H1 (cell line): Measurements from ENCODE around the gene CNDP1. TPM values are rescaled to one million over a fixed set of nuclear protein-coding genes. Genes with fewer than 3 reads are reported as not detected.
A peak's percentile ranks its signal among the peaks of the same experiment; 100 is the strongest.

Experiments
- CTCF ChIA-PET: fragments of 300-600 bp; sonication (Branson Sonifier 250); formaldehyde crosslinking; loops from one replicate; lab custom pipeline; 2021; ENCODE audit not compliant: partially characterized antibody; lab: Charles Lee
- POLR2A ChIA-PET: fragments of 300-600 bp; sonication (Branson Sonifier 250); formaldehyde crosslinking; loops from one replicate; lab custom pipeline; 2021; ENCODE audit warnings: inconsistent platforms; ENCODE audit not compliant: partially characterized antibody; lab: Charles Lee
- DNase-seq, 2 experiments: peaks; one replicate each; pipeline versions ENCODE4 v3.0.0 to v3.0.0-alpha.2; 2010 to 2022; ENCODE audit warnings: low spot score in 2 of 2, low read depth in 1 of 2, mixed read lengths in 1 of 2
- FAIRE-seq: peaks from 2 replicates; lab custom pipeline; 2011; peaks lifted over from hg19 to GRCh38; lab: Jason Lieb, UNC
- H2AFZ ChIP-seq: 2 replicates; pipeline ENCODE4 v1.8.1; 2012; ENCODE audit warnings: low read length, inconsistent platforms
- H2AK5ac ChIP-seq: 2 replicates; pipeline ENCODE4 v1.6.1; 2013; ENCODE audit warnings: low read depth, low read length
- H2BK120ac ChIP-seq: replicated peaks from 2 replicates; pipeline ENCODE3; 2013; ENCODE audit warnings: low read depth, low read length, inconsistent platforms
- H2BK12ac ChIP-seq: 2 replicates; pipeline ENCODE4 v1.6.1; 2013; ENCODE audit warnings: low read depth, low read length
- H2BK15ac ChIP-seq: 2 replicates; pipeline ENCODE4 v1.6.1; 2013; ENCODE audit warnings: low read length
- H2BK20ac ChIP-seq: 2 replicates; pipeline ENCODE4 v1.6.1; 2013; ENCODE audit warnings: low read length
- H2BK5ac ChIP-seq: 2 replicates; pipeline ENCODE4 v1.6.1; 2013; ENCODE audit warnings: low read depth, low read length
- H3K14ac ChIP-seq: 2 replicates; pipeline ENCODE4 v1.6.1; 2013; ENCODE audit warnings: inconsistent platforms; ENCODE audit not compliant: insufficient read length
- H3K18ac ChIP-seq: 2 replicates; pipeline ENCODE4 v1.6.1; 2013; ENCODE audit warnings: low read length; ENCODE audit errors: extremely low read depth
- H3K23ac ChIP-seq: 2 replicates; pipeline ENCODE4 v1.6.1; 2013; ENCODE audit warnings: inconsistent platforms; ENCODE audit not compliant: insufficient read length
- H3K23me2 ChIP-seq: 2 replicates; pipeline ENCODE4 v1.6.1; 2013; ENCODE audit warnings: low read depth, low read length
- H3K27ac ChIP-seq: 2 replicates; pipeline ENCODE4 v1.6.1; 2011; ENCODE audit warnings: low read depth, low read length, inconsistent platforms
- H3K27me3 ChIP-seq, 4 experiments: replicated peaks in 1 of 4; 1 replicate in 1 of 4; 2 replicates in 3 of 4; pipeline versions ENCODE4 v1.6.1 to v1.8.1; 2011 to 2013; ENCODE audit warnings: low read length in 3 of 4, mild to moderate bottlenecking in 3 of 4, inconsistent platforms in 2 of 4, mixed read lengths in 2 of 4, moderate library complexity in 1 of 4; ENCODE audit not compliant: control insufficient read depth in 3 of 4, insufficient read depth in 3 of 4; ENCODE audit errors: extremely low read depth in 1 of 4
- H3K36me3 ChIP-seq, 4 experiments: 2 replicates each; pipeline versions ENCODE4 v1.6.1 to v1.8.1; 2011 to 2013; ENCODE audit warnings: mild to moderate bottlenecking in 4 of 4, low read length in 3 of 4, moderate library complexity in 2 of 4, control low read depth in 1 of 4, inconsistent platforms in 1 of 4; ENCODE audit not compliant: insufficient read depth in 4 of 4, control insufficient read depth in 2 of 4
- H3K4ac ChIP-seq: replicated peaks from 2 replicates; pipeline ENCODE3; 2013; ENCODE audit warnings: low read length, low read depth, mixed read lengths, inconsistent platforms; ENCODE audit not compliant: insufficient read length
- H3K4me1 ChIP-seq, 4 experiments: replicated peaks in 1 of 4; 1 replicate in 1 of 4; 2 replicates in 3 of 4; pipeline versions ENCODE4 v1.6.1 to v1.8.1; 2011 to 2013; ENCODE audit warnings: low read length in 3 of 4, inconsistent platforms in 2 of 4, mixed read lengths in 1 of 4; ENCODE audit not compliant: insufficient read depth in 4 of 4, control insufficient read depth in 3 of 4
- H3K4me2 ChIP-seq, 2 experiments: 2 replicates each; pipeline versions ENCODE4 v1.6.1 to v1.8.1; 2011 to 2013; ENCODE audit warnings: low read depth in 2 of 2, low read length in 2 of 2, control low read depth in 1 of 2, inconsistent platforms in 1 of 2, mild to moderate bottlenecking in 1 of 2; ENCODE audit not compliant: insufficient read depth in 1 of 2
- H3K4me3 ChIP-seq, 4 experiments: fragments of 200-600, 300-600 bp in 1 of 4; sonication (generic), shearing (Covaris generic), sonication (Bioruptor Twin) in 1 of 4; 2 replicates each; pipeline versions ENCODE4 v1.5.1 to v1.8.1; 2011 to 2016; ENCODE audit warnings: low read length in 4 of 4, low read depth in 3 of 4, control low read depth in 2 of 4, inconsistent platforms in 2 of 4, mild to moderate bottlenecking in 2 of 4, mixed read lengths in 1 of 4, moderate library complexity in 1 of 4; ENCODE audit not compliant: insufficient read depth in 2 of 4; ENCODE audit errors: extremely low read depth in 1 of 4
- H3K56ac ChIP-seq: replicated peaks from 2 replicates; pipeline ENCODE3; 2013; ENCODE audit warnings: low read depth, mild to moderate bottlenecking, mixed read lengths, low read length, inconsistent platforms; ENCODE audit not compliant: insufficient read length
- H3K79me1 ChIP-seq: 2 replicates; pipeline ENCODE4 v1.6.1; 2013; ENCODE audit warnings: low read depth, low read length, control low read depth
- H3K79me2 ChIP-seq, 2 experiments: 2 replicates each; pipeline versions ENCODE4 v1.6.1 to v1.8.1; 2012 to 2013; ENCODE audit warnings: low read length in 2 of 2, mild to moderate bottlenecking in 2 of 2, inconsistent platforms in 1 of 2; ENCODE audit not compliant: insufficient read depth in 2 of 2, control insufficient read depth in 1 of 2
- H3K9ac ChIP-seq, 4 experiments: replicated peaks in 1 of 4; 1 replicate in 1 of 4; 2 replicates in 3 of 4; pipeline versions ENCODE4 v1.6.1 to v1.8.1; 2011 to 2013; ENCODE audit warnings: low read depth in 3 of 4, low read length in 3 of 4, control low read depth in 2 of 4, mild to moderate bottlenecking in 2 of 4, moderate library complexity in 2 of 4, inconsistent platforms in 1 of 4; ENCODE audit errors: extremely low read depth in 1 of 4
- H3K9me3 ChIP-seq, 2 experiments: 2 replicates each; pipeline versions ENCODE4 v1.6.1 to v1.8.1; 2012 to 2013; ENCODE audit warnings: mild to moderate bottlenecking in 2 of 2, moderate library complexity in 2 of 2, control low read depth in 1 of 2, inconsistent platforms in 1 of 2, low read depth in 1 of 2, low read length in 1 of 2, mixed read lengths in 1 of 2; ENCODE audit not compliant: insufficient read depth in 2 of 2
- H4K20me1 ChIP-seq, 2 experiments: replicated peaks in 1 of 2; 2 replicates each; pipeline versions ENCODE3 to v1.8.1; 2011 to 2013; ENCODE audit warnings: inconsistent platforms in 2 of 2, low read length in 2 of 2, mild to moderate bottlenecking in 1 of 2; ENCODE audit not compliant: insufficient read depth in 2 of 2, control insufficient read depth in 1 of 2
- H4K5ac ChIP-seq: 2 replicates; pipeline ENCODE4 v1.6.1; 2013; ENCODE audit warnings: low read length, low read depth, mixed read lengths, inconsistent platforms; ENCODE audit not compliant: insufficient read length
- H4K8ac ChIP-seq: 2 replicates; pipeline ENCODE4 v1.8.0; 2013; ENCODE audit warnings: mild to moderate bottlenecking, moderate library complexity, low read length, inconsistent platforms; ENCODE audit not compliant: insufficient read depth; ENCODE audit errors: extremely low read depth
- H4K91ac ChIP-seq: replicated peaks from 2 replicates; pipeline ENCODE3; 2013; ENCODE audit warnings: low read length, mixed read lengths, inconsistent platforms; ENCODE audit not compliant: insufficient read length
- CBX5 ChIP-seq: fragments of 300-800, 300-1000 bp; sonication (generic); IDR thresholded peaks from 2 replicates; pipeline ENCODE4 v1.7.1; 2016; ENCODE audit warnings: antibody characterized with exemption, low read length, low read depth
- EGR1 ChIP-seq: IDR thresholded peaks from 2 replicates; pipeline ENCODE4 v1.6.1; 2011; ENCODE audit warnings: low read depth, low read length, borderline replicate concordance
- EP300 ChIP-seq, 2 experiments: IDR thresholded peaks; 1 replicate in 1 of 2; 2 replicates in 1 of 2; pipeline ENCODE4 v1.6.1; 2011 to 2012; ENCODE audit warnings: low read depth in 2 of 2, low read length in 2 of 2, mild to moderate bottlenecking in 2 of 2, borderline replicate concordance in 1 of 2, inconsistent platforms in 1 of 2, moderate library complexity in 1 of 2
- KDM4A ChIP-seq: IDR thresholded peaks from one replicate; pipeline ENCODE4 v1.7.1; 2012; ENCODE audit warnings: low read depth, mild to moderate bottlenecking, moderate library complexity, low read length, inconsistent platforms; ENCODE audit not compliant: severe bottlenecking
- RNF2 ChIP-seq: fragments of 200-900, 300-1000 bp; sonication (generic); IDR thresholded peaks from 2 replicates; pipeline ENCODE4 v1.7.1; 2016; ENCODE audit warnings: borderline replicate concordance, low read depth, mild to moderate bottlenecking, antibody characterized with exemption, low read length; ENCODE audit not compliant: poor library complexity, severe bottlenecking; ENCODE audit errors: missing control alignments
- SAP30 ChIP-seq: fragments of 300-600 bp; sonication (generic); IDR thresholded peaks from 2 replicates; pipeline ENCODE4 v1.7.1; 2012; ENCODE audit warnings: low read length, moderate library complexity, mild to moderate bottlenecking, inconsistent platforms; ENCODE audit not compliant: insufficient read depth, insufficient replicate concordance
- SP1 ChIP-seq: IDR thresholded peaks from 2 replicates; pipeline ENCODE4 v1.6.1; 2011; ENCODE audit warnings: low read depth, low read length
- SP4 ChIP-seq: IDR thresholded peaks from 2 replicates; pipeline ENCODE4 v1.6.1; 2012; ENCODE audit warnings: low read length, inconsistent platforms
- TBP ChIP-seq: IDR thresholded peaks from 2 replicates; pipeline ENCODE4 v1.6.1; 2011; ENCODE audit warnings: low read depth, low read length, improper control_type of control experiment
- WGBS, 2 experiments: shearing (Covaris generic) in 1 of 2; methylation state at CpG; one replicate each; pipeline versions ENCODE4 v1.1.6 to v1.1.7; 2013 to 2015; ENCODE audit warnings: low lambda C conversion rate in 2 of 2, mixed read lengths in 2 of 2, inconsistent platforms in 1 of 2, low coverage in 1 of 2, missing lambda C conversion rate in 1 of 2; ENCODE audit not compliant: insufficient replicate concordance in 2 of 2, insufficient coverage in 1 of 2, insufficient read length in 1 of 2; ENCODE audit errors: extremely low coverage in 1 of 2, missing lambda C conversion rate in 1 of 2; 5-methylcytosine and 5-hydroxymethylcytosine counted together
- polyA plus RNA-seq, 7 experiments: library from polyadenylated mRNA; depleted of rRNA in 3 of 7; stranded (reverse) in 5 of 7; unstranded in 2 of 7; fragments of >200 nt in 5 of 7; fragments of 200-250 nt in 2 of 7; gene quantifications; 1 replicate in 5 of 7; 2 replicates in 1 of 7; 4 replicates in 1 of 7; pipeline versions ENCODE4 v1.2.1 to v1.2.3, GENCODE V29; 2011 to 2013; ENCODE audit warnings: missing spikeins in 2 of 7, mixed read lengths in 2 of 7
- total RNA-seq: library from RNA; stranded (reverse); fragmentation: NEBNext Ultra II Directional; extraction: Animal tissue kit (Norgen Biotek cat#: 25700); gene quantifications from 2 replicates; pipeline ENCODE4 v1.2.1, GENCODE V29; 2021
- TF ChIP-seq, protein P1 (sequence below): IDR thresholded peaks from 2 replicates; pipeline ENCODE4 v1.6.1; 2012; ENCODE audit warnings: inconsistent platforms

The CNDP1 gene
- total and polyA plus RNA-seq, 2 of the 8 experiments (the other 6 are each of a cell fraction or from before 2014, with no cell fraction given) = 0.09 TPM; not detected in 1

DNA sequence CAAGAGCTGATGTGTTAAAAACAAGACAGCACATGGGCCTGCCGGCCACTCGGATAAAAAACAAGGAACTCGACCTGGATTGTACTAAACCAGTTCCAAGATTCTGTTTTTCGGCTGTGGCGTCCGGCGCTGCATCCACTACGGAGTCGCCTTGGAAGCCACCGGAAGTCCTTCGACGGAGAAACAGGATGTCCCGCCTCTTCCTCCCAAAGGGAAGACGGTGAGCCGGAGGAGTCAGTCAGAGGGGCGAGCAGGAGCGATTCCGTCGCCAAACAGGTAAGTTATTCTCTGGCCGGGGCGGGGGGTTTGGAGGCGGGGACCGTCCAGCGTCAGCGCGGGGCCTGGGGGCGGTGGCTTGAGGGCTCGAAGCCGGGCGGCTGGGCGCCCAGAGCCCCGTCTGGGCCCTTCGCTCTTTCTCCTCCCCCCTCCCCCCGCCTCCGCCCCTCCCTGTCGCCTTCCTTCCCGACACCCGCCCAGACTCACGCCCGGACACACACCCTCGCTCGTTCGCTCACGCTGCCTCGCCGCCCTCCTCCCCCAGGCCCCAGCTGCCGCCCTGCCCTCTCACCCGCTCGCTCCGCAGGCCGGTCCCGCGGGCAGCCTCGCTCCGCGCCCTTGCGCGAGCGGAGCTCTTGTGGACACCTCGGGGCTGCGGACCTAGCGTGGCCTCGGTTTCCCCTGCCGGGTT lies 63.5 kb downstream of the CNDP1 start, which contains the start of gene ZNF407:
Gene ZNF407 (plus strand): TSS at position 209 of the 688 bp plus-strand sequence. CDS start 33,150 bp downstream, outside the sequence.
- FAIRE-seq (peak; percentile 13), DNase-seq (peak; percentile 87 to 89)
- peak within 1 kb of the TSS; percentile 93 for H3K18ac ChIP-seq
- ChIA-PET CTCF (interaction anchor here (1.4 kb wide), 1 partner anchor 18 kb away, joined by 4 read pairs; no protein-coding TSS in a partner anchor), POLR2A (interaction anchor here (0.5 kb wide), 1 partner anchor 60 kb away, joined by 3 read pairs; no protein-coding TSS in a partner anchor)
- H4K91ac ChIP-seq = no peak within 1 kb of the TSS
- no peak within 1 kb of the TSS for H3K23ac ChIP-seq
- H3K27me3 ChIP-seq = no peaks in the 10 kb centered on the region
- H2AK5ac ChIP-seq = no peak within 1 kb of the TSS
- no peak within 1 kb of the TSS for H2BK12ac ChIP-seq
- H4K8ac ChIP-seq = peak within 1 kb of the TSS; percentile 72
- H3K56ac ChIP-seq = peak within 1 kb of the TSS; percentile 70
- peak within 1 kb of the TSS; percentile 79 to 95 (median 86) for H3K9ac ChIP-seq
- H3K27ac ChIP-seq = peak within 1 kb of the TSS; percentile 79
- peak within 1 kb of the TSS; percentile 82; the same call in 1 of the 2 replicates for H2BK5ac ChIP-seq
- peaks cover 0 to 5% (median 1%) of the 10 kb centered on the region in 4 experiments; a peak in 3 of 8 replicates for H3K36me3 ChIP-seq
- peaks cover 12% of the 10 kb centered on the region for H3K23me2 ChIP-seq
- no peak within 1 kb of the TSS for H2BK15ac ChIP-seq
- 2% methylated on average over 17 of the region's 64 CpGs; no CpG with 5 or more reads in 1 of the 2 experiments for WGBS, 2 experiments
- peak within 1 kb of the TSS; percentile 97 for H2BK120ac ChIP-seq
- H3K79me2 ChIP-seq = peaks cover 8 to 43% of the 10 kb centered on the region in 2 experiments; a peak in 3 of 4 replicates
- peaks cover 0 to 4% (median 2%) of the 10 kb centered on the region in 4 experiments; a peak in 4 of 7 replicates for H3K4me1 ChIP-seq
- H3K14ac ChIP-seq = no peak within 1 kb of the TSS
- H3K9me3 ChIP-seq = no peaks in the 10 kb centered on the region
- no peak within 1 kb of the TSS for H2BK20ac ChIP-seq
- H3K79me1 ChIP-seq = peaks cover 6% of the 10 kb centered on the region
- no peak within 1 kb of the TSS for H3K4ac ChIP-seq
- H2AFZ ChIP-seq = peak within 1 kb of the TSS; percentile 73; the same call in 1 of the 2 replicates
- peaks cover 0 to 4% of the 10 kb centered on the region in 2 experiments for H4K20me1 ChIP-seq
- H3K4me3 ChIP-seq = peak within 1 kb of the TSS; percentile 94 to 97 (median 96)
- peak within 1 kb of the TSS; percentile 87 to 98 for H3K4me2 ChIP-seq
- H4K5ac ChIP-seq = peak within 1 kb of the TSS; percentile 94
- TF ChIP-seq EP300 (IDR thresholded peaks at IDR 0.05; ENCODE audit: borderline replicate concordance in 1 of 2, low read depth in 2 of 2, low read length in 2 of 2) = no peak
- no peak for TF ChIP-seq SP1
- 0 out of 2 replicates have a peak, but pooled peaks have one; percentile 25 for TF ChIP-seq EGR1
- peak; percentile 11 for TF ChIP-seq SAP30
- TF ChIP-seq CBX5 = no peak
- TF ChIP-seq SP4 = no peak
- no peak for TF ChIP-seq RNF2
- no peak for TF ChIP-seq KDM4A
- peak; percentile 62 for TF ChIP-seq TBP
- TF ChIP-seq, protein P1, sequence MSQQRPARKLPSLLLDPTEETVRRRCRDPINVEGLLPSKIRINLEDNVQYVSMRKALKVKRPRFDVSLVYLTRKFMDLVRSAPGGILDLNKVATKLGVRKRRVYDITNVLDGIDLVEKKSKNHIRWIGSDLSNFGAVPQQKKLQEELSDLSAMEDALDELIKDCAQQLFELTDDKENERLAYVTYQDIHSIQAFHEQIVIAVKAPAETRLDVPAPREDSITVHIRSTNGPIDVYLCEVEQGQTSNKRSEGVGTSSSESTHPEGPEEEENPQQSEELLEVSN = peak; percentile 11; the same call in 1 of the 2 replicates
